GM18870 (cell line): ENCODE measurements around the gene CYP1B1.
"Not testable (repeated sequence)": the region's sequence is repeated elsewhere in the genome, so short reads cannot be mapped to it uniquely, and the experiment has no call there.

Experiments used
- ATAC-seq: cut with Tn5 transposase; IDR thresholded peaks from one replicate; pipeline ENCODE4 v1.9.1; 2021; ENCODE audit warnings: moderate library complexity; ENCODE audit not compliant: unreplicated experiment

Gene CYP1B1

GRCh38 chr2:38037757-38038621 lies 38.0 kb downstream of the CYP1B1 start:
- peak; percentile 58 for ATAC-seq

DNA sequence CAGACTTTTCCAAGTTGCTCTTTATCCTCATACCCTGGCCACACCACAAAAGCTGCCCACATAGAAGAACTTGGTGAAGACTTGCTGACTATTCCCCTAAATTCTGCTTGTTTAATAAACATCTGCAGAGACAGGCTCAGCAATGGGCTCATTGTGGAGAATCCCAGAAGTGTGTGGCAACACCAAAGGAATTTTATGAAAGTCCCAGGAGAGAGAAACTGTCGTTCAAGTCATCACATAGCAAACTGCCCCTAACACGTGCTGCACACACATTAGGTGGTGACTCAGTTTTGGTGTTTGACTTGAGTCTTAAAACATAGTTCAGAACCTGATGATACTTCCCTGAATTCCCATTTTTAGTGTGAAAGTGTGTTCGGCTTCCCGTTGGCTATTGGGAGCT lies 38.6 kb downstream of the CYP1B1 start:
- ATAC-seq: no peak

GRCh38 chr2:38035968-38036367 lies 40.0 kb downstream of the CYP1B1 start:
- no peak for ATAC-seq

GRCh38 chr2:38033646-38034045 lies 42.3 kb downstream of the CYP1B1 start:
- no peak for ATAC-seq

DNA sequence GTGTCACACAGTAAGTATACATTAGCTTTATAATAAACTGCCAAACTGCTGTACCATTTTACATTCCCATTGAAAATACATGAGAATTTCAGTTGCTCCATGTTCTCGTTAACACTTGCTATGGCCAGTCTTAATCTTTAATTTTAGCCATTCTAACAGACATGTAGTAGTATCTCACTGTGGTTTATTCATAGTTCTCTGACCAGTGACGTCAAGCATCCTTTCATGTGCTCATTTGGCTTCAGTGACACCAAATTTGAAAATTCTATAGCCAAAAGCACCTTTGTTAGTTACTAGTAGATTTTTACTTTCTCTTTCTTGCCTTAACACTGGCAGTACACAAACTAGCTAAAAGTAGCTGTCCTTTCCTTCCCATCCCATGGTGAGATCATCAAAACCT lies 43.0 kb downstream of the CYP1B1 start:
- ATAC-seq: no peak

DNA sequence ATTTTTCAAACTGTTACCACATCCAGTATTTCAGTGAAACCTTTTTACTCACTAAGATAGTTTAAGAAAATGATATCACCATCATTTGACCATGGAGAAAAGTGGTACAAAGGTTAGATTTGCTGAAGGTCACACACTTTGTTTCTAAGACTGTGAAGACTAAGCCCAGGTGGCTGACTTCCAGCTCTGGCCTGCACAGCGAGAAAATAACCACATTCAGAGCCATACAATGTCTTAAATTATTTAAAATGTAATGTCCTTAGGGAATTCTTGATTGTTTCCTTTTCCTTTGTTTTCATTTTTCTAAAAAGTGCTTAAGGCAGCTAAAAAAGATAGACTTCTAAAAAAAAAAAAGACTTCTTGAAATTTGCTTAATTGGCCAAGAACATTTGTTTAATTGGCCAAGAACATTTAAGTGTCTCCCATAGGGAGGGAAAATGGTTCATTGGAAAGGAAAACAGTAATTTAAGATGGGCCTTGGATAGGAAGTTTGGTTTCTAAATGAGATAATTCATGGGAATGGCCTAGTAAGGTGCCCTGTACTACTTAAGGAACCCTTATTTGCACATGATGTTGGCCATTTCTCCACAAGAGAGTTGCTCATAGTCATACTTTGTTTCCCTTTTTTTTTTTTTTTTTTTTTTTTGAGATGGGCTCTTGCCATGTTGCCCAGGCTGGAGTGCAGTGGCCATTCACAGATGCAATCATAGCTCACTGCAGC lies 45.2 kb downstream of the CYP1B1 start:
- no peak for ATAC-seq

DNA sequence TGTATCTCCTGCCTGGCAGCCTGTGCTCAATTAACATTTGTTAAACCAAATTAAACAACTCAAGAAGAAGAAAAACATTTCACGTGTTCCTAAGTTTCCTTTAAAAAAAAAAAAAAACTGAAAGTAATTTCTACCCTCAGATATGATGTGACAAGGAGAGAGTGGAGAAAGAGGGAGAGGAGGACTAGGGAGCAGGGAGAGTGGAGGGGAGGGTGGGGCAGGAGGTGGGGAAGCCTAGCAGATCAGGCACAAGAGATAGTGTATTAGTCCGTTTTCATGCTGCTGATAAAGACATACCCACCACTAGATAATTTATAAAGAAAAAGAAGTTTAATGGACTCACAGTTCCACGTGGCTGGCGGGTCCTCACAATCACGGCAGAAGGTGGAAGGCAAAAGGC lies 46.4 kb downstream of the CYP1B1 start:
- ATAC-seq: no peak

GRCh38 chr2:38028829-38029228 lies 47.1 kb downstream of the CYP1B1 start:
- no peak for ATAC-seq

DNA sequence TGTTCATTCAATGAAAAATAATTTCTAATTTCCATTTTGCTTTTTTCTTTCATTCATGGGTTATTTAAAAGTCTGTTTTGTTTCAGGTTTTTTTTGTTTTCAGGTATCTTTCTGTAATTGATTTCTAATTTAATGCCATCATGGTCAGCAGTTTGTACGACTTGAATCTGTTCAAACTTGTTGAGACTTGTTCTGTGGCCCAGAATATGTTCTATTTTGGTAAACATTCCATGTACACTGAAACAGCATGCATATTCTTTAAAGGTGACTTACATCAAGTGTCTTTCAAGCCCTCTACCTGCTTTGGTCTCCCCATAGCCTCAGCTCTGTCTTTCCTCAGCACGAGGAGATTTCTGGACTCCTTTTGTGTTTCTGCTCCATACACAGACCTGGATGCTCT lies 49.1 kb downstream of the CYP1B1 start:
- ATAC-seq: no peak

- no peak for ATAC-seq
Measured at GRCh38 chr2:38021589-38021988, 54.4 kb downstream of the CYP1B1 start.

DNA sequence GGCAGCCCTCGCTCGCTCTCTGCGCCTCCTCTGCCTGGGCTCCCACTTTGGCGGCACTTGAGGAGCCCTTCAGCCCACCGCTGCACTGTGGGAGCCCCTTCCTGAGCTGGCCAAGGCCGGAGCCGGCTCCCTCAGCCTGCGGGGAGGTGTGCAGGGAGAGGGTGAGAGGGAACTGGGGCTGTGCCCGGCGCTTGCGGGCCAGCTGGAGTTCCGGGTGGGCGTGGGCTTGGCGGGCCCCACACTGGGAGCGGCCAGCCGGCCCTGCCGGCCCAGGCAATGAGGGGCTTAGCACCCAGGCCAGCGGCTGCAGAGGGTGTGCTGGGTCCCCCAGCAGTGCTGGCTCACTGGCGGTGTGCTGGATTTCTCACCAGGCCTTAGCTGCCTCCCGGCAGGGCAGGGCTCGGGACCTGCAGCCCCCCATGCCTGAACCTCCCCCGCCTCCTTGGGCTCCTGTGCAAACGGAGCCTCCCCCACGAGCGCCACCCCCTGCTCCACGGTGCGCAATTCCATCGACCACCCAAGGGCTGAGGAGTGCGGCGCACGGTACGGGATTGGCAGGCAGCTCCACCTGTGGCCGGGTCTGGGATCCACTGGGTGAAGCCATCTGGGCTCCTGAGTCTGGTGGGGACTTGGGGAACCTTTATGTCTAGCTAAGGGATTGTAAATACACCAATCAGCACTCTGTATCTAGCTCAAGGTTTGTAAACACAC lies 55.4 kb downstream of the CYP1B1 start:
- ATAC-seq: not testable (repeated sequence)

DNA sequence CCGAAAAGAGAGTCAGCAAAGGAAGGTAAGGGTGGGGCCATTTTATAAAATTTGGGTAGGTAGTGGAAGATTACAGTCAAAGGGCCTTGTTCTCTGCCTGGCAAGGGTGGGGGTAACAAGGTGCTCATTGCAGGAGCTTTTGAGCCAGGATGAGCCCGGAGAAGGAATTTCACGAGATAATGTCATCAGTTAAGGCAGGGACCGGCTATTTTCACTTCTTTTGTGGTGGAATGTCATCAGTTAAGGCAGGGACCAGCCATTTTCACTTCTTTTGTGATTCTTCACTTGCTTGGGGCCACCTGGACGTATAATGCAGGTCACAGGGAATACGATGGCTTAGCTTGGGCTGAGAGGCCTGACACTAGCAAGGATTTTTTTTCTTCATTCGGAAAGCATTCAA lies 58.1 kb downstream of the CYP1B1 start:
- ATAC-seq: no peak
